A673 (cell line): ENCODE results near the gene PXK. TPM values are rescaled to one million over a fixed set of nuclear protein-coding genes. Genes with fewer than 3 reads are reported as not detected.

Experiments
- BruUV-seq: library from RNA; stranded (reverse); fragments of 400-500 nt; replicated peaks from 2 replicates; lab custom pipeline; 2021; lab: Mats Ljungman, UMichigan
- CTCF ChIA-PET: fragments of 300-600 bp; sonication (Branson Sonifier 250); formaldehyde crosslinking; loops from one replicate; lab custom pipeline; 2022; ENCODE audit warnings: antibody characterized with exemption; lab: Charles Lee
- POLR2A ChIA-PET: fragments of 300-600 bp; sonication (Branson Sonifier 250); formaldehyde crosslinking; loops from one replicate; lab custom pipeline; 2022; ENCODE audit warnings: antibody characterized with exemption; ENCODE audit not compliant: low non-redundant PET; lab: Charles Lee
- DNase-seq: peaks from one replicate; pipeline ENCODE4 v3.0.0-alpha.2; 2015; ENCODE audit warnings: low spot score
- H3K27ac ChIP-seq: fragments of 200-600 bp; sonication (generic); 2 replicates; pipeline ENCODE4 v1.5.1; 2016; ENCODE audit warnings: mixed run types, low read depth, mild to moderate bottlenecking, mixed read lengths, antibody characterized with exemption, low read length; ENCODE audit not compliant: poor library complexity, severe bottlenecking
- H3K27me3 ChIP-seq: fragments of 200-600 bp; sonication (generic); replicated peaks from 2 replicates; pipeline ENCODE4 v1.6.1; 2017; ENCODE audit warnings: mixed run types, low read depth, mild to moderate bottlenecking, mixed read lengths, antibody characterized with exemption, low read length; ENCODE audit not compliant: insufficient read depth, poor library complexity
- H3K36me3 ChIP-seq: fragments of 200-600 bp; sonication (generic); 2 replicates; pipeline ENCODE4 v1.6.1; 2016; ENCODE audit warnings: mixed run types, mild to moderate bottlenecking, mixed read lengths, antibody characterized with exemption, low read length; ENCODE audit not compliant: insufficient read depth, poor library complexity, severe bottlenecking
- H3K4me1 ChIP-seq: fragments of 200-600 bp; sonication (generic); 2 replicates; pipeline ENCODE4 v1.6.1; 2017; ENCODE audit warnings: mixed run types, mild to moderate bottlenecking, mixed read lengths, antibody characterized with exemption, low read length; ENCODE audit not compliant: insufficient read depth, poor library complexity, severe bottlenecking
- H3K4me3 ChIP-seq: fragments of 200-600 bp; sonication (generic); 2 replicates; pipeline ENCODE4 v1.5.1; 2016; ENCODE audit warnings: low read depth, mixed run types, mild to moderate bottlenecking, mixed read lengths, low read length; ENCODE audit not compliant: poor library complexity, severe bottlenecking
- H3K9me3 ChIP-seq: fragments of 200-600 bp; sonication (generic); 2 replicates; pipeline ENCODE4 v1.6.1; 2016; ENCODE audit warnings: mixed run types, low read depth, mild to moderate bottlenecking, mixed read lengths, antibody characterized with exemption, low read length; ENCODE audit not compliant: poor library complexity, severe bottlenecking
- CTCF ChIP-seq: fragments of 300-800, 200-600 bp; sonication (generic); conservative IDR thresholded peaks from 2 replicates; pipeline ENCODE4 v1.5.1; 2017; ENCODE audit warnings: low read depth, mild to moderate bottlenecking, antibody characterized with exemption, low read length, moderate library complexity, mixed read lengths
- EZH2 ChIP-seq: fragments of 200-600 bp; sonication (generic); IDR thresholded peaks from 2 replicates; pipeline ENCODE4 v1.6.1; 2017; ENCODE audit warnings: borderline replicate concordance, low read depth, mild to moderate bottlenecking, mixed read lengths, antibody characterized with exemption, low read length; ENCODE audit not compliant: poor library complexity, severe bottlenecking
- intact Hi-C: fragments of 100-400 bp; cut with micrococcal nuclease; formaldehyde crosslinking; loops from one replicate; pipeline ENCODE4 v1.10.0; 2022; ENCODE audit not compliant: unreplicated experiment
- total RNA-seq: library from RNA; stranded (reverse); gene quantifications from 2 replicates; pipeline ENCODE4 v1.2.3, GENCODE V29; 2021

Gene PXK
- total RNA-seq, 1 experiment from 2014 or later: 13.2 TPM

- DNase-seq: peak; percentile 50
- no peaks in the 10 kb centered on the region for H3K36me3 ChIP-seq
- no peak overlapping the region for H3K4me3 ChIP-seq
- no TSS peak for BruUV-seq
- no peak for TF ChIP-seq EZH2
- no peak for TF ChIP-seq CTCF
- CTCF ChIA-PET: no interaction called here
- POLR2A ChIA-PET: no interaction called here
- H3K27ac ChIP-seq: peak overlapping the region; percentile 84
- H3K27me3 ChIP-seq: no peaks in the 10 kb centered on the region
- intact Hi-C loops: loop anchor here (5.0 kb wide), 1 partner anchor 54 kb away; the partner anchor contains the start of gene PXK
- H3K9me3 ChIP-seq: no peaks in the 10 kb centered on the region
- peaks cover 47% of the 10 kb centered on the region for H3K4me1 ChIP-seq
Observed at GRCh38 chr3:58386626-58387365, 54.1 kb downstream of the PXK start.

DNA sequence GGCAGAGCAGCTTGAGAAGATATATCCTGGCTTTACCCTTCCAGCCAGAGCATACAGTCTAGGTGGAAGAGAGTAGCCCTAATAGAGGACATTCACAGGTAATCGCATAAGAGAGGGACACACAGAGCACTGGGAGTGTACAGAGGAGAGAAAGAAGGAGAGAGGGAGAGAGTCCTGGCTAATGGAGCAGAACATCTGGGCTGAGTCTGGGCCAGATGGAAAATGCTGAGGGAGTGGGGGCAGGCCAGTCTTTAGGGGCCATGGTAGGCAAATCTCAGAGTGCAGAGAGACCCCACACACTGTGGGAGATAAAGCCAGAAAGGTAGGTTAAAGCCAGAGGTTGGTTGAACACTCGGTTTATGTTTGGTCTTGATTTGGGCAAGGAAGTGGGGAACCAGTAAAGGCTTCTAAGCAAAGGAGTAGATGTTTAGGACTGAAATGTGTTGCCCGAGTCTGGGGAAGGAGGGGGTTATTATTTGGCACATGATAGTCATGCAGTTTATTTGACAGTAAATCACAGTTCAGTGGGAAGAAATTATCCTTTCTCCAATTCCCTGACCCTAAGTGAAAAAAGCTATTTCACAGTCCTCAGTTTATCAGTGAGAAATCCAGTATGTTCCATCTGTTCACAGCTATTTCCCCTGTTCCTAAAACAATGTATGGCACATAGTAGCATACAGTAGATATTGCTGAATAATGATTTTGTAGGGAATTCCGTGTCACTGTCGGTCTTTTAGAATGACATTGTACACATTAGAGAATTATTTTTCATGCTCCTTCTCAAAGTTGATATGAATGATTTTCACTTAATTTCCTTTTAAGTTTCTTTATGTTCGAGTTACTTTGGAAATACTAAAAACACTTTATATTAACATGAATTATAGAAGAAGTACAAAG is 55.2 kb downstream of the PXK start:
- no TSS peak for BruUV-seq
- Histone ChIP-seq H3K27me3 (no peaks in the 10 kb centered on the region), H3K27ac (peak overlapping the region; percentile 84), H3K4me3 (no peak overlapping the region), H3K9me3 (no peaks in the 10 kb centered on the region), H3K36me3 (no peaks in the 10 kb centered on the region), H3K4me1 (peaks cover 54% of the 10 kb centered on the region)
- DNase-seq: no peak
- POLR2A ChIA-PET: no interaction called here
- TF ChIP-seq EZH2 (no peak), CTCF (no peak)
- intact Hi-C loops: loop anchor here (5.0 kb wide), 1 partner anchor 56 kb away; the partner anchor contains the start of gene PXK
- CTCF ChIA-PET: no interaction called here

DNA sequence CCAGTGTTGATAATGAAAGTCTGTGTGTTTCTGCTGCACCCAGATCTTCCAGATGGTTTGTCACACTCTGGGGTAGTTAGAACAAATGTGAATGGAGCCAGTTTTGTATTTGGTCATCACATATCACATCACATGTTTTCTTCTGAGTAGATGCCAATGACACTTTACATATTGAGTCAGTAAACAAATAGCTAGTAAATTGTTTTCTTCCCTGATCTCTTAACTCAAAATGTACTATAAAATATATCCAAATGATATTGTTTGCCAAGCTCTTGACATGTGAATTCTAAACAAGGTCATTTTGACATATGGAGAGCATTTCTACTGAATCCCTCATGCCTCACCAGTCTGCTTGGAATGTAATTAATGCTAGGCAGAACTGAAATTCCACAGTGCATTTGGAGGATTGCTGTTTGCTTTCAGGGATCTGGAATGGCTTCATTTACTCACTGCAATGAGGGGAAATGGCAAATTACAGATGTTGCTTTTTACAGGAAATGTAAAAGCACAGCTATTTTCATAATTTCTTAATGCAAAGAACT is 55.9 kb downstream of the PXK start:
- Histone ChIP-seq H3K9me3 (no peaks in the 10 kb centered on the region), H3K36me3 (no peaks in the 10 kb centered on the region), H3K27me3 (no peaks in the 10 kb centered on the region), H3K4me1 (peaks cover 52% of the 10 kb centered on the region), H3K4me3 (no peak overlapping the region), H3K27ac (peak overlapping the region; percentile 84)
- no TSS peak for BruUV-seq
- ChIA-PET CTCF (interaction anchor here (0.6 kb wide), 1 partner anchor 20 kb away, joined by 3 read pairs; no protein-coding TSS in a partner anchor), POLR2A (no interaction called here)
- TF ChIP-seq EZH2: no peak
- TF ChIP-seq CTCF: no peak
- DNase-seq: peak; percentile 87
- intact Hi-C loops: loop anchor here (5.0 kb wide), 1 partner anchor 56 kb away; the partner anchor contains the start of gene PXK
